Measurements from ENCODE around the gene CASS4.

GRCh38 chr20:56461576-56461975 is 49.5 kb downstream of the CASS4 start:
- TF ChIP-seq CTCF (IDR thresholded peaks at IDR 0.05) = no peak
- TF ChIP-seq NFE2L1 (CRISPR knock-in tag; IDR thresholded peaks at IDR 0.05) = no peak
- TF ChIP-seq, protein P1, sequence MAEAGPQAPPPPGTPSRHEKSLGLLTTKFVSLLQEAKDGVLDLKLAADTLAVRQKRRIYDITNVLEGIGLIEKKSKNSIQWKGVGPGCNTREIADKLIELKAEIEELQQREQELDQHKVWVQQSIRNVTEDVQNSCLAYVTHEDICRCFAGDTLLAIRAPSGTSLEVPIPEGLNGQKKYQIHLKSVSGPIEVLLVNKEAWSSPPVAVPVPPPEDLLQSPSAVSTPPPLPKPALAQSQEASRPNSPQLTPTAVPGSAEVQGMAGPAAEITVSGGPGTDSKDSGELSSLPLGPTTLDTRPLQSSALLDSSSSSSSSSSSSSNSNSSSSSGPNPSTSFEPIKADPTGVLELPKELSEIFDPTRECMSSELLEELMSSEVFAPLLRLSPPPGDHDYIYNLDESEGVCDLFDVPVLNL (CRISPR knock-in tag; IDR thresholded peaks at IDR 0.05; ENCODE audit: borderline replicate concordance, low read depth) = no peak
- TF ChIP-seq, protein P2, sequence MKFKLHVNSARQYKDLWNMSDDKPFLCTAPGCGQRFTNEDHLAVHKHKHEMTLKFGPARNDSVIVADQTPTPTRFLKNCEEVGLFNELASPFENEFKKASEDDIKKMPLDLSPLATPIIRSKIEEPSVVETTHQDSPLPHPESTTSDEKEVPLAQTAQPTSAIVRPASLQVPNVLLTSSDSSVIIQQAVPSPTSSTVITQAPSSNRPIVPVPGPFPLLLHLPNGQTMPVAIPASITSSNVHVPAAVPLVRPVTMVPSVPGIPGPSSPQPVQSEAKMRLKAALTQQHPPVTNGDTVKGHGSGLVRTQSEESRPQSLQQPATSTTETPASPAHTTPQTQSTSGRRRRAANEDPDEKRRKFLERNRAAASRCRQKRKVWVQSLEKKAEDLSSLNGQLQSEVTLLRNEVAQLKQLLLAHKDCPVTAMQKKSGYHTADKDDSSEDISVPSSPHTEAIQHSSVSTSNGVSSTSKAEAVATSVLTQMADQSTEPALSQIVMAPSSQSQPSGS (CRISPR knock-in tag; IDR thresholded peaks at IDR 0.05; ENCODE audit: borderline replicate concordance, low read depth) = no peak
- no peak for TF ChIP-seq FOXJ3 (CRISPR knock-in tag; IDR thresholded peaks at IDR 0.05; ENCODE audit: borderline replicate concordance)
- no peak for TF ChIP-seq ERG (CRISPR knock-in tag; IDR thresholded peaks at IDR 0.05)
- TF ChIP-seq, protein P3, sequence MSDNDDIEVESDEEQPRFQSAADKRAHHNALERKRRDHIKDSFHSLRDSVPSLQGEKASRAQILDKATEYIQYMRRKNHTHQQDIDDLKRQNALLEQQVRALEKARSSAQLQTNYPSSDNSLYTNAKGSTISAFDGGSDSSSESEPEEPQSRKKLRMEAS (CRISPR knock-in tag; IDR thresholded peaks at IDR 0.05) = no peak
- TF ChIP-seq SP1 (CRISPR knock-in tag; conservative IDR thresholded peaks at IDR 0.05) = no peak
- TF ChIP-seq FOXK1 (CRISPR knock-in tag; IDR thresholded peaks at IDR 0.05) = no peak
- TF ChIP-seq TP53 (CRISPR knock-in tag; IDR thresholded peaks at IDR 0.05) = no peak
- no peak for TF ChIP-seq ZNF263 (CRISPR knock-in tag; IDR thresholded peaks at IDR 0.05; ENCODE audit: low read depth)
- TF ChIP-seq, protein P4, sequence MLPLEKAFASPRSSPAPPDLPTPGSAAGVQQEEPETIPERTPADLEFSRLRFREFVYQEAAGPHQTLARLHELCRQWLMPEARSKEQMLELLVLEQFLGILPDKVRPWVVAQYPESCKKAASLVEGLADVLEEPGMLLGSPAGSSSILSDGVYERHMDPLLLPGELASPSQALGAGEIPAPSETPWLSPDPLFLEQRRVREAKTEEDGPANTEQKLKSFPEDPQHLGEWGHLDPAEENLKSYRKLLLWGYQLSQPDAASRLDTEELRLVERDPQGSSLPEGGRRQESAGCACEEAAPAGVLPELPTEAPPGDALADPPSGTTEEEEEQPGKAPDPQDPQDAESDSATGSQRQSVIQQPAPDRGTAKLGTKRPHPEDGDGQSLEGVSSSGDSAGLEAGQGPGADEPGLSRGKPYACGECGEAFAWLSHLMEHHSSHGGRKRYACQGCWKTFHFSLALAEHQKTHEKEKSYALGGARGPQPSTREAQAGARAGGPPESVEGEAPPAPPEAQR (CRISPR knock-in tag; IDR thresholded peaks at IDR 0.05) = no peak
- TF ChIP-seq, protein P5, sequence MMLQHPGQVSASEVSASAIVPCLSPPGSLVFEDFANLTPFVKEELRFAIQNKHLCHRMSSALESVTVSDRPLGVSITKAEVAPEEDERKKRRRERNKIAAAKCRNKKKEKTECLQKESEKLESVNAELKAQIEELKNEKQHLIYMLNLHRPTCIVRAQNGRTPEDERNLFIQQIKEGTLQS (CRISPR knock-in tag; conservative IDR thresholded peaks at IDR 0.05) = no peak
- TF ChIP-seq NR2C2 (CRISPR knock-in tag; IDR thresholded peaks at IDR 0.05) = no peak
